GM10266 (cell line): ENCODE data around the gene SLIT3.

ENCODE experiments used
- DNase-seq: peaks from one replicate; pipeline ENCODE4 v3.0.0; 2012; ENCODE audit errors: extremely low spot score
- TF ChIP-seq, protein P1 (sequence below): IDR thresholded peaks from 2 replicates; pipeline ENCODE4 v1.5.1; 2012; ENCODE audit warnings: mild to moderate bottlenecking, low read depth; ENCODE audit not compliant: control insufficient read depth, insufficient read depth; ENCODE audit errors: missing control alignments

SLIT3 gene

GRCh38 chr5:168699002-168699401, 601.9 kb downstream of the SLIT3 start:
- no peak for DNase-seq
- TF ChIP-seq, protein P1, sequence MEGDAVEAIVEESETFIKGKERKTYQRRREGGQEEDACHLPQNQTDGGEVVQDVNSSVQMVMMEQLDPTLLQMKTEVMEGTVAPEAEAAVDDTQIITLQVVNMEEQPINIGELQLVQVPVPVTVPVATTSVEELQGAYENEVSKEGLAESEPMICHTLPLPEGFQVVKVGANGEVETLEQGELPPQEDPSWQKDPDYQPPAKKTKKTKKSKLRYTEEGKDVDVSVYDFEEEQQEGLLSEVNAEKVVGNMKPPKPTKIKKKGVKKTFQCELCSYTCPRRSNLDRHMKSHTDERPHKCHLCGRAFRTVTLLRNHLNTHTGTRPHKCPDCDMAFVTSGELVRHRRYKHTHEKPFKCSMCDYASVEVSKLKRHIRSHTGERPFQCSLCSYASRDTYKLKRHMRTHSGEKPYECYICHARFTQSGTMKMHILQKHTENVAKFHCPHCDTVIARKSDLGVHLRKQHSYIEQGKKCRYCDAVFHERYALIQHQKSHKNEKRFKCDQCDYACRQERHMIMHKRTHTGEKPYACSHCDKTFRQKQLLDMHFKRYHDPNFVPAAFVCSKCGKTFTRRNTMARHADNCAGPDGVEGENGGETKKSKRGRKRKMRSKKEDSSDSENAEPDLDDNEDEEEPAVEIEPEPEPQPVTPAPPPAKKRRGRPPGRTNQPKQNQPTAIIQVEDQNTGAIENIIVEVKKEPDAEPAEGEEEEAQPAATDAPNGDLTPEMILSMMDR = no peak

DNA sequence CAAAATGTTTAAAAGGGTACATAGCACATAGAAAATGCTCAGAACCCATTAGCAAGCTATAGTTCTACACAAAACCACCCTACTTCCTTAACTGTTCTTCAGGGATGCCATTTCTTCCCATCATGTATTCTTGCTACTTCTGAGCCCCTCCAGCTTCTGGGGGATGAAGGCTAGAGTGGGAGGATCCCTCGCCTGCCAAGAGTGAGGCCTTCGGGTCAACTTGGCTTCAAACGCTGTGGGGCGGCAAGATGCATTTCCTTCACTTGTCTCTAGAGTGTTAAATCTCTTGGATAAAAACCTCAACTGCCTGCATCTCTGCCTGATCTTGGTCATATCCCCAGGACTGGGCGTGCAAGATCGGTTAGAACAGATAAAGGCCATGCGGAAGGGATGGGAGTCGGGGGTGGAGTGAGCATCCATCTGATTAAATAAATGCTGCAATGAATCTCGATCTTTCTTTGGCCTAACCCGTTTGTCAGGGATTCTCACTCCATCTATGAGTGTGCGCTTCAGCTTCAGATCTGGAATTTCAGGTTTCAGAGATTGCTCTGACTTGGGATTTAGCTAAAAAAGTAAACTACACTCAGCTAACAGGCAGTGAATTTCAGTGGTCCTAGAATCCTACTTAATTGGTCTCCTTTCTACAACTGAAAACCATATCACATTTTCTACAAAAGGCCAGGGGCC, 603.8 kb downstream of the SLIT3 start:
- TF ChIP-seq, protein P1 = no peak
- no peak for DNase-seq

- DNase-seq = no peak
- TF ChIP-seq, protein P1 = no peak
Measured at GRCh38 chr5:168696611-168697010, 604.3 kb downstream of the SLIT3 start.

DNA sequence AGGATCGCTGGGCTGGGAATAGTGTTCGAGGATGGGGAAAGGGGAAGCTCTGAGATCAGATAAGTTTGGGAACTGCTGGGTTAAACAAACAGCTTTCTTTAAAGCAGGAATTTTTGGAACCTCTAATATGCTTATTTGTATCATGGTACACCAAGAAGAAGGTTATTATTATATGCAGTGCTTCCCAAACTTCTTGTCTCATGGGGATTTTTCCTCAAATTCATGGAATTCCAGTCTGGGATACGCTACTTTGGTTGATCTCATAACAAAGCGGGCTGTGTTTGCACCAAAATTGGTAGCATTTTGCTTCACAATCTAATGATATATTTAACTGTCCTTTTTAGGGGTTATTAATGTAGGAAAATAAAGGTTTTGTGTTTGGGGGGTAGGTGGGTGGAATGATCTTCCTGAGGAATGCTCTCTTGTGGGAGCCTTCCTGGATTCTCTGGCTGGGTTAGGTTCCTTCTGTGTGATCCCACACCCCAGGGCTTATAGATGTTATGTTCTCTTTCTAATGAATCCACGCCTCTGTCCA, 605.6 kb downstream of the SLIT3 start:
- TF ChIP-seq, protein P1 = no peak

GRCh38 chr5:168694289-168694688, 606.6 kb downstream of the SLIT3 start:
- DNase-seq = no peak
- TF ChIP-seq, protein P1 = no peak

More for the DNA sequence above, 605.6 kb downstream of the SLIT3 start:
- no peak for DNase-seq

DNA sequence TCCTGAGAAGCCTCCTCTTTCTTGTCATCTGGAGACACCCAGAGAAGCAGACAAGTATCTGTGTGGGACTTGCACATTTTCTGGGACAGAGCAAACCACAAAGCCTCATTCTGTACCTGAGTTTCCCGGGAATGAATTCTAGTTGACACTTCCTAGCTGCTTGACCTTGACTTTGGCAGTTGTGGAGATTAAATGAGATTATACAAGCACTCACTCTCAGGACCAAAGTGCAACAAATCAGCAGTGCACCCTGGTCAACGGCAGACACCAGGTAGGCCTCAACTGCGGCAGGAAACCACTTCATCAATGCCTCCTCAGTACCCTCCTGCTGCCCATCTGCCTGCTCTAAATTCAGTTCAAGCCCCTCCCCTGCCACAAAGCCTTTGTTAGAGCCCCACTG, 607.1 kb downstream of the SLIT3 start:
- no peak for DNase-seq
- TF ChIP-seq, protein P1 = no peak

GRCh38 chr5:168693297-168693696, 607.6 kb downstream of the SLIT3 start:
- TF ChIP-seq, protein P1 = no peak
- DNase-seq = no peak
